HCT116 (cell line): ENCODE measurements around the gene DCAF8L1. TPM values are rescaled to one million over a fixed set of nuclear protein-coding genes. Genes with fewer than 3 reads are reported as not detected.

Experiments used
- ATAC-seq: fragments of 200-7000 bp; cut with Tn5 transposase; 2 replicates; pipeline ENCODE4 v1.9.1; 2020; ENCODE audit warnings: mild to moderate bottlenecking, moderate library complexity
- BruUV-seq: library from RNA; stranded (reverse); fragments of 400-500 nt; replicated peaks from 2 replicates; lab custom pipeline; 2021; lab: Mats Ljungman, UMichigan
- CTCF ChIA-PET: fragments of 300-600 bp; sonication (Branson Sonifier 250); formaldehyde crosslinking; loops from one replicate; lab custom pipeline; 2021; ENCODE audit warnings: antibody characterized with exemption; lab: Charles Lee
- POLR2A ChIA-PET: fragments of 300-600, 350-600 bp; sonication (Branson Sonifier 250); formaldehyde crosslinking; loops from one replicate; lab custom pipeline; 2021; ENCODE audit warnings: antibody characterized with exemption; lab: Charles Lee
- RAD21 ChIA-PET, 2 experiments: fragments of 300-600 bp; sonication (Branson Sonifier 250); formaldehyde crosslinking; loops; one replicate each; lab custom pipeline; 2023; ENCODE audit warnings: low total read pairs in 2 of 2; ENCODE audit not compliant: uncharacterized antibody in 2 of 2, unreplicated experiment in 2 of 2, low non-redundant PET in 1 of 2; lab: Charles Lee
- DNase-seq: peaks from one replicate; pipeline ENCODE4 v3.0.0-alpha.2; 2010; ENCODE audit warnings: low read depth, low spot score
- H2AFZ ChIP-seq: fragments of 200-600 bp; shearing (Covaris generic), sonication (generic); 2 replicates; pipeline ENCODE4 v1.6.1; 2017; ENCODE audit warnings: low read depth, mixed run types, mixed read lengths, antibody characterized with exemption, low read length; ENCODE audit not compliant: poor library complexity, severe bottlenecking
- H3K27ac ChIP-seq: 2 replicates; pipeline ENCODE4 v1.5.1; 2012; ENCODE audit warnings: low read depth, low read length
- H3K27me3 ChIP-seq: fragments of 200-600 bp; sonication (generic); 2 replicates; pipeline ENCODE4 v1.6.1; 2016; ENCODE audit warnings: mixed run types, low read length, mixed read lengths; ENCODE audit not compliant: insufficient read depth
- H3K36me3 ChIP-seq, 2 experiments: fragments of 200-500 bp in 1 of 2; fragments of 200-600 bp in 1 of 2; sonication (Bioruptor generic) in 1 of 2; sonication (generic) in 1 of 2; 2 replicates each; pipeline versions ENCODE4 v1.5.1 to v1.6.1; 2014 to 2016; ENCODE audit warnings: low read length in 2 of 2, inconsistent platforms in 1 of 2, mixed read lengths in 1 of 2, mixed run types in 1 of 2; ENCODE audit not compliant: insufficient read depth in 2 of 2, control insufficient read depth in 1 of 2
- H3K4me1 ChIP-seq, 2 experiments: fragments of 200-600 bp in 1 of 2; sonication (generic) in 1 of 2; 2 replicates each; pipeline versions ENCODE4 v1.5.1 to v1.6.1; 2012 to 2017; ENCODE audit warnings: low read length in 2 of 2, inconsistent platforms in 1 of 2, mild to moderate bottlenecking in 1 of 2, mixed read lengths in 1 of 2, mixed run types in 1 of 2, moderate library complexity in 1 of 2; ENCODE audit not compliant: insufficient read depth in 2 of 2, control insufficient read depth in 1 of 2
- H3K4me2 ChIP-seq: fragments of 200-600 bp; sonication (generic); 2 replicates; pipeline ENCODE4 v1.6.1; 2017; ENCODE audit warnings: mixed run types, low read length, mixed read lengths
- H3K4me3 ChIP-seq, 2 experiments: fragments of 200-600 bp in 1 of 2; sonication (generic) in 1 of 2; replicated peaks in 1 of 2; 2 replicates each; pipeline ENCODE4 v1.5.1; 2011 to 2016; ENCODE audit warnings: low read length in 2 of 2, control low read depth in 1 of 2, low read depth in 1 of 2, mild to moderate bottlenecking in 1 of 2, mixed read lengths in 1 of 2, mixed run types in 1 of 2
- H3K79me2 ChIP-seq: fragments of 200-600 bp; sonication (generic); 2 replicates; pipeline ENCODE4 v1.6.1; 2017; ENCODE audit warnings: mild to moderate bottlenecking, mixed run types, low read length, moderate library complexity, mixed read lengths; ENCODE audit not compliant: insufficient read depth
- H3K9ac ChIP-seq: fragments of 200-600 bp; sonication (generic); 2 replicates; pipeline ENCODE4 v1.6.1; 2016; ENCODE audit warnings: low read length, mixed read lengths
- H3K9me2 ChIP-seq: fragments of 200-600 bp; sonication (generic), shearing (Covaris generic); 2 replicates; pipeline ENCODE4 v1.6.1; 2017; ENCODE audit warnings: mixed run types, mild to moderate bottlenecking, moderate library complexity; ENCODE audit not compliant: insufficient read depth
- H3K9me3 ChIP-seq, 2 experiments: fragments of 200-500 bp in 1 of 2; fragments of 200-600 bp in 1 of 2; sonication (Bioruptor generic) in 1 of 2; sonication (generic) in 1 of 2; 2 replicates each; pipeline ENCODE4 v1.6.1; 2014 to 2017; ENCODE audit warnings: low read length in 2 of 2, mixed read lengths in 2 of 2, inconsistent platforms in 1 of 2, low read depth in 1 of 2, mild to moderate bottlenecking in 1 of 2, mixed run types in 1 of 2, moderate library complexity in 1 of 2; ENCODE audit not compliant: control insufficient read depth in 1 of 2, insufficient read depth in 1 of 2
- H4K20me1 ChIP-seq: fragments of 200-600 bp; sonication (generic), shearing (Covaris generic); 2 replicates; pipeline ENCODE4 v1.6.1; 2017; ENCODE audit warnings: mixed run types, mild to moderate bottlenecking, moderate library complexity; ENCODE audit not compliant: insufficient read depth
- CEBPB ChIP-seq: IDR thresholded peaks from 2 replicates; pipeline ENCODE4 v1.6.1; 2012; ENCODE audit warnings: low read depth
- ELF1 ChIP-seq: IDR thresholded peaks from 2 replicates; pipeline ENCODE4 v1.6.1; 2012; ENCODE audit warnings: low read depth, borderline replicate concordance
- EZH2 ChIP-seq: fragments of 200-600 bp; sonication (generic); IDR thresholded peaks from 2 replicates; pipeline ENCODE4 v1.6.1; 2017; ENCODE audit warnings: antibody characterized with exemption, mixed run types
- EZH2phosphoT487 ChIP-seq: fragments of 200-600 bp; IDR thresholded peaks from 2 replicates; pipeline ENCODE4 v1.6.1; 2018; ENCODE audit warnings: antibody characterized with exemption, borderline replicate concordance
- JUND ChIP-seq: IDR thresholded peaks from 2 replicates; pipeline ENCODE4 v1.6.1; 2012
- POLR2A ChIP-seq: IDR thresholded peaks from 2 replicates; pipeline ENCODE4 v1.7.0; 2011; ENCODE audit warnings: borderline replicate concordance; ENCODE audit not compliant: insufficient read depth, insufficient read length; ENCODE audit errors: extremely low read depth
- POLR2AphosphoS5 ChIP-seq: IDR thresholded peaks from 2 replicates; pipeline ENCODE4 v1.6.1; 2011; ENCODE audit warnings: mild to moderate bottlenecking, low read depth, low read length, moderate library complexity
- SIN3A ChIP-seq: IDR thresholded peaks from 2 replicates; pipeline ENCODE4 v1.6.1; 2012; ENCODE audit warnings: low read depth
- SP1 ChIP-seq: IDR thresholded peaks from 2 replicates; pipeline ENCODE4 v1.6.1; 2012; ENCODE audit warnings: low read depth
- TCF7L2 ChIP-seq: IDR thresholded peaks from 2 replicates; pipeline ENCODE4 v1.7.0; 2011; ENCODE audit warnings: borderline replicate concordance, inconsistent platforms; ENCODE audit not compliant: insufficient read depth, insufficient read length; ENCODE audit errors: extremely low read depth
- YY1 ChIP-seq: IDR thresholded peaks from 2 replicates; pipeline ENCODE4 v1.6.1; 2011; ENCODE audit warnings: low read length, low read depth, moderate library complexity, mild to moderate bottlenecking; ENCODE audit not compliant: insufficient replicate concordance; ENCODE audit errors: extremely low read depth
- ZFX ChIP-seq: fragments of 450-650 bp; IDR thresholded peaks from 2 replicates; pipeline ENCODE4 v1.6.1; 2017
- intact Hi-C: fragments of 100-400 bp; cut with micrococcal nuclease; formaldehyde crosslinking; loops from 2 replicates; pipeline ENCODE4 v1.10.0; 2022
- total RNA-seq: library from RNA; stranded (reverse); gene quantifications from one replicate; pipeline ENCODE4 v1.2.1, GENCODE V29; 2021; ENCODE audit not compliant: unreplicated experiment
- TF ChIP-seq, protein P1 (sequence below): IDR thresholded peaks from 2 replicates; pipeline ENCODE4 v1.6.1; 2012
- TF ChIP-seq, protein P2 (sequence below): IDR thresholded peaks from 2 replicates; pipeline ENCODE4 v1.6.1; 2012; ENCODE audit warnings: low read depth
- TF ChIP-seq, protein P3 (sequence below): IDR thresholded peaks from 2 replicates; pipeline ENCODE4 v1.6.1; 2012
- TF ChIP-seq, protein P4 (sequence below), 3 experiments: fragments of 200-600 bp in 1 of 3; sonication (generic) in 1 of 3; IDR thresholded peaks in 2 of 3; conservative IDR thresholded peaks in 1 of 3; 2 replicates each; pipeline ENCODE4 v1.5.1; 2012 to 2017; ENCODE audit warnings: low read depth in 2 of 3, low read length in 2 of 3, antibody characterized with exemption in 1 of 3, borderline replicate concordance in 1 of 3, control low read depth in 1 of 3, mild to moderate bottlenecking in 1 of 3, mixed read lengths in 1 of 3, mixed run types in 1 of 3, moderate library complexity in 1 of 3; ENCODE audit not compliant: insufficient read depth in 1 of 3

DCAF8L1 gene
- total RNA-seq, 1 experiment from 2014 or later = not detected

DNA sequence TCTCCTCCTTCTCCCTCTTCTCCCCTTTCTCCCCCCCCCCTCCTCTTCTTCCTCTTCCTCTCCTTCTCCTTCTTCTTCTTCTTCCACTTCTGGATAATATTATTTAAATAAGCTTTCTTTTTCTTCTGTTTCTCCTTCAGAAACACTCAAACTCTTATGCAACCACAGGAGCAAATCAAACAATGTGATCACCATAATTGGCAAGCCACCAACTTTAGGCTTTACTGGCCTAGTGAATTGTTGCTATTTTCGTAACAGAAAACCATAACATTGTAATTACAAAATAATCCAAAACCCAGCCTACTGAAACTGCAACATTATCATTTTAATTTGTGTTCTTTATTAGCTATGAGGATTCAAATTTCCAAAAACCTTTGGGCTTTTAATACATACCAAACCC lies 14.3 kb downstream of the DCAF8L1 start:
- Histone ChIP-seq H3K4me3 (no peak overlapping the region), H2AFZ (no peak overlapping the region), H3K9me2 (no peaks in the 10 kb centered on the region), H3K27me3 (no peaks in the 10 kb centered on the region), H3K9ac (no peak overlapping the region), H3K79me2 (no peaks in the 10 kb centered on the region), H3K36me3 (no peaks in the 10 kb centered on the region), H4K20me1 (no peaks in the 10 kb centered on the region), H3K27ac (no peak overlapping the region), H3K4me2 (no peak overlapping the region), H3K4me1 (no peaks in the 10 kb centered on the region; a peak in 1 of 4 replicates), H3K9me3 (no peaks in the 10 kb centered on the region)
- intact Hi-C loops = no loop called here
- no TSS peak for BruUV-seq
- no peak for TF ChIP-seq POLR2AphosphoS5
- TF ChIP-seq CEBPB = no peak
- TF ChIP-seq EZH2 = no peak
- TF ChIP-seq TCF7L2 = no peak
- TF ChIP-seq, protein P1, sequence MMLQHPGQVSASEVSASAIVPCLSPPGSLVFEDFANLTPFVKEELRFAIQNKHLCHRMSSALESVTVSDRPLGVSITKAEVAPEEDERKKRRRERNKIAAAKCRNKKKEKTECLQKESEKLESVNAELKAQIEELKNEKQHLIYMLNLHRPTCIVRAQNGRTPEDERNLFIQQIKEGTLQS = no peak
- no peak for TF ChIP-seq SP1
- TF ChIP-seq SIN3A = no peak
- TF ChIP-seq, protein P2, sequence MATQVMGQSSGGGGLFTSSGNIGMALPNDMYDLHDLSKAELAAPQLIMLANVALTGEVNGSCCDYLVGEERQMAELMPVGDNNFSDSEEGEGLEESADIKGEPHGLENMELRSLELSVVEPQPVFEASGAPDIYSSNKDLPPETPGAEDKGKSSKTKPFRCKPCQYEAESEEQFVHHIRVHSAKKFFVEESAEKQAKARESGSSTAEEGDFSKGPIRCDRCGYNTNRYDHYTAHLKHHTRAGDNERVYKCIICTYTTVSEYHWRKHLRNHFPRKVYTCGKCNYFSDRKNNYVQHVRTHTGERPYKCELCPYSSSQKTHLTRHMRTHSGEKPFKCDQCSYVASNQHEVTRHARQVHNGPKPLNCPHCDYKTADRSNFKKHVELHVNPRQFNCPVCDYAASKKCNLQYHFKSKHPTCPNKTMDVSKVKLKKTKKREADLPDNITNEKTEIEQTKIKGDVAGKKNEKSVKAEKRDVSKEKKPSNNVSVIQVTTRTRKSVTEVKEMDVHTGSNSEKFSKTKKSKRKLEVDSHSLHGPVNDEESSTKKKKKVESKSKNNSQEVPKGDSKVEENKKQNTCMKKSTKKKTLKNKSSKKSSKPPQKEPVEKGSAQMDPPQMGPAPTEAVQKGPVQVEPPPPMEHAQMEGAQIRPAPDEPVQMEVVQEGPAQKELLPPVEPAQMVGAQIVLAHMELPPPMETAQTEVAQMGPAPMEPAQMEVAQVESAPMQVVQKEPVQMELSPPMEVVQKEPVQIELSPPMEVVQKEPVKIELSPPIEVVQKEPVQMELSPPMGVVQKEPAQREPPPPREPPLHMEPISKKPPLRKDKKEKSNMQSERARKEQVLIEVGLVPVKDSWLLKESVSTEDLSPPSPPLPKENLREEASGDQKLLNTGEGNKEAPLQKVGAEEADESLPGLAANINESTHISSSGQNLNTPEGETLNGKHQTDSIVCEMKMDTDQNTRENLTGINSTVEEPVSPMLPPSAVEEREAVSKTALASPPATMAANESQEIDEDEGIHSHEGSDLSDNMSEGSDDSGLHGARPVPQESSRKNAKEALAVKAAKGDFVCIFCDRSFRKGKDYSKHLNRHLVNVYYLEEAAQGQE = no peak
- no peak for TF ChIP-seq POLR2A
- no peak for TF ChIP-seq YY1
- TF ChIP-seq, protein P3, sequence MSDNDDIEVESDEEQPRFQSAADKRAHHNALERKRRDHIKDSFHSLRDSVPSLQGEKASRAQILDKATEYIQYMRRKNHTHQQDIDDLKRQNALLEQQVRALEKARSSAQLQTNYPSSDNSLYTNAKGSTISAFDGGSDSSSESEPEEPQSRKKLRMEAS = no peak
- TF ChIP-seq JUND = no peak
- no peak for TF ChIP-seq EZH2phosphoT487
- TF ChIP-seq, protein P4, sequence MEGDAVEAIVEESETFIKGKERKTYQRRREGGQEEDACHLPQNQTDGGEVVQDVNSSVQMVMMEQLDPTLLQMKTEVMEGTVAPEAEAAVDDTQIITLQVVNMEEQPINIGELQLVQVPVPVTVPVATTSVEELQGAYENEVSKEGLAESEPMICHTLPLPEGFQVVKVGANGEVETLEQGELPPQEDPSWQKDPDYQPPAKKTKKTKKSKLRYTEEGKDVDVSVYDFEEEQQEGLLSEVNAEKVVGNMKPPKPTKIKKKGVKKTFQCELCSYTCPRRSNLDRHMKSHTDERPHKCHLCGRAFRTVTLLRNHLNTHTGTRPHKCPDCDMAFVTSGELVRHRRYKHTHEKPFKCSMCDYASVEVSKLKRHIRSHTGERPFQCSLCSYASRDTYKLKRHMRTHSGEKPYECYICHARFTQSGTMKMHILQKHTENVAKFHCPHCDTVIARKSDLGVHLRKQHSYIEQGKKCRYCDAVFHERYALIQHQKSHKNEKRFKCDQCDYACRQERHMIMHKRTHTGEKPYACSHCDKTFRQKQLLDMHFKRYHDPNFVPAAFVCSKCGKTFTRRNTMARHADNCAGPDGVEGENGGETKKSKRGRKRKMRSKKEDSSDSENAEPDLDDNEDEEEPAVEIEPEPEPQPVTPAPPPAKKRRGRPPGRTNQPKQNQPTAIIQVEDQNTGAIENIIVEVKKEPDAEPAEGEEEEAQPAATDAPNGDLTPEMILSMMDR (IDR thresholded peaks at IDR 0.05 in 2 of 3, conservative IDR thresholded peaks at IDR 0.05 in 1 of 3; ENCODE audit: borderline replicate concordance in 1 of 3, insufficient read depth in 1 of 3, low read depth in 2 of 3, low read length in 2 of 3) = no peak
- no peak for TF ChIP-seq ZFX
- no peak for TF ChIP-seq ELF1
- no peak for DNase-seq
- ChIA-PET RAD21 (no interaction called here), POLR2A (interaction anchor here (0.7 kb wide), 1 partner anchor 1272 kb away, joined by 5 read pairs; no protein-coding TSS in a partner anchor), CTCF (no interaction called here)
- no peak for ATAC-seq
